WERI-Rb-1 (cell line): ENCODE measurements around the gene OR13J1.

Experiments used
- DNase-seq: peaks from one replicate; pipeline ENCODE4 v3.0.0-alpha.2; 2020
- H3K27ac ChIP-seq: fragments of 250-450 bp; sonication (Bioruptor Pico); 2 replicates; pipeline ENCODE4 v1.5.1; 2020; ENCODE audit warnings: mild to moderate bottlenecking, moderate library complexity
- H3K27me3 ChIP-seq: fragments of 250-450 bp; sonication (Bioruptor Pico); 2 replicates; pipeline ENCODE4 v1.5.1; 2021; ENCODE audit warnings: mild to moderate bottlenecking, low read depth, moderate library complexity; ENCODE audit not compliant: insufficient read depth, severe bottlenecking
- H3K36me3 ChIP-seq: fragments of 250-450 bp; sonication (Bioruptor Pico); 2 replicates; pipeline ENCODE4 v1.5.1; 2020; ENCODE audit warnings: mild to moderate bottlenecking, moderate library complexity
- H3K4me3 ChIP-seq: 2 replicates; pipeline ENCODE4 v1.5.1; 2011; ENCODE audit warnings: low read depth, mild to moderate bottlenecking, control low read depth, low read length
- H3K9me3 ChIP-seq: fragments of 250-450 bp; sonication (Bioruptor Pico); 2 replicates; pipeline ENCODE4 v1.5.1; 2021; ENCODE audit warnings: mild to moderate bottlenecking, moderate library complexity; ENCODE audit not compliant: severe bottlenecking
- TF ChIP-seq, protein P1 (sequence below): IDR thresholded peaks from 2 replicates; pipeline ENCODE4 v1.5.1; 2011; ENCODE audit warnings: low read depth, mild to moderate bottlenecking, control low read depth, inconsistent platforms, low read length

The OR13J1 gene

DNA sequence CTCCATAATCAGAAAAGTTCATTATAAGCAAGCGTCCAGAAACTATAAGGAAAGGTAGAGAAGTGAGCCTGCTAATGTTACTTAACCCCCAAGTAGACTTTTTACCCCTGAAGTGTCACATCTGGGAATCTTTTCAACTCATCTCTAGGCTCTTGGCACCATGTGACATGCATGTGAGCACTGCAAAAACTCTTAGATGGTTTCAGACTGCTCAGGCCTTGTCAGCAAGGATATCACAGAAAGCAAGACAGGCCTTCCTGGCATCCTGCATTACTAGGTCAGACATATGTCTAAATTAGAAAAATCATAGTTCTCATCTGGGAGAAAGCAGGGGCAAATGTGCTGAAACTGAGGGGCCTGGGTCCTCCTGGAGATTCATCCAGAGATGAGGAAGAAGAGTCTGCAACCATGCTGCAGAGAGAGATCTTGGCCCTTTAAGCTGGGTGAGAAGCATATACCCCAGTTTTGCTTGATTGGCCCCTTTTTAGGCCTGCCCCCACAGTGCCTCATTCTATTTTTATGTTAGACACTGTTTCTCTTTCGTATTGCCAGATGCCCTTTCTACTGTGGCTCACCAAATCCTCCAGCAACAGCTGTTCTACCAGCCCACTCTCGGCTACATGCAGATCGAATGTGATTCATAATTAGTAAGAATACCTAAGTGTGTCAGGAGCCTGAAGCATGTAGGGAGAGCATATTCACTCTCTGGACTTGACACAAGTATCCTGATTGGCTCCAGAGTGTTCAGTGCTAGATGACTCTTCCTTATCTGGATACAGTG lies 22.2 kb downstream of the OR13J1 start:
- Histone ChIP-seq H3K4me3 (no peak overlapping the region), H3K9me3 (no peaks in the 10 kb centered on the region), H3K27ac (no peak overlapping the region), H3K36me3 (no peaks in the 10 kb centered on the region), H3K27me3 (no peaks in the 10 kb centered on the region)
- TF ChIP-seq, protein P1, sequence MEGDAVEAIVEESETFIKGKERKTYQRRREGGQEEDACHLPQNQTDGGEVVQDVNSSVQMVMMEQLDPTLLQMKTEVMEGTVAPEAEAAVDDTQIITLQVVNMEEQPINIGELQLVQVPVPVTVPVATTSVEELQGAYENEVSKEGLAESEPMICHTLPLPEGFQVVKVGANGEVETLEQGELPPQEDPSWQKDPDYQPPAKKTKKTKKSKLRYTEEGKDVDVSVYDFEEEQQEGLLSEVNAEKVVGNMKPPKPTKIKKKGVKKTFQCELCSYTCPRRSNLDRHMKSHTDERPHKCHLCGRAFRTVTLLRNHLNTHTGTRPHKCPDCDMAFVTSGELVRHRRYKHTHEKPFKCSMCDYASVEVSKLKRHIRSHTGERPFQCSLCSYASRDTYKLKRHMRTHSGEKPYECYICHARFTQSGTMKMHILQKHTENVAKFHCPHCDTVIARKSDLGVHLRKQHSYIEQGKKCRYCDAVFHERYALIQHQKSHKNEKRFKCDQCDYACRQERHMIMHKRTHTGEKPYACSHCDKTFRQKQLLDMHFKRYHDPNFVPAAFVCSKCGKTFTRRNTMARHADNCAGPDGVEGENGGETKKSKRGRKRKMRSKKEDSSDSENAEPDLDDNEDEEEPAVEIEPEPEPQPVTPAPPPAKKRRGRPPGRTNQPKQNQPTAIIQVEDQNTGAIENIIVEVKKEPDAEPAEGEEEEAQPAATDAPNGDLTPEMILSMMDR: no peak
- no peak for DNase-seq

GRCh38 chr9:35845824-35846771 lies 24.1 kb downstream of the OR13J1 start:
- DNase-seq: no peak
- Histone ChIP-seq H3K27ac (no peak overlapping the region), H3K9me3 (no peaks in the 10 kb centered on the region), H3K27me3 (no peaks in the 10 kb centered on the region), H3K4me3 (no peak overlapping the region), H3K36me3 (no peaks in the 10 kb centered on the region)
- TF ChIP-seq, protein P1: no peak

DNA sequence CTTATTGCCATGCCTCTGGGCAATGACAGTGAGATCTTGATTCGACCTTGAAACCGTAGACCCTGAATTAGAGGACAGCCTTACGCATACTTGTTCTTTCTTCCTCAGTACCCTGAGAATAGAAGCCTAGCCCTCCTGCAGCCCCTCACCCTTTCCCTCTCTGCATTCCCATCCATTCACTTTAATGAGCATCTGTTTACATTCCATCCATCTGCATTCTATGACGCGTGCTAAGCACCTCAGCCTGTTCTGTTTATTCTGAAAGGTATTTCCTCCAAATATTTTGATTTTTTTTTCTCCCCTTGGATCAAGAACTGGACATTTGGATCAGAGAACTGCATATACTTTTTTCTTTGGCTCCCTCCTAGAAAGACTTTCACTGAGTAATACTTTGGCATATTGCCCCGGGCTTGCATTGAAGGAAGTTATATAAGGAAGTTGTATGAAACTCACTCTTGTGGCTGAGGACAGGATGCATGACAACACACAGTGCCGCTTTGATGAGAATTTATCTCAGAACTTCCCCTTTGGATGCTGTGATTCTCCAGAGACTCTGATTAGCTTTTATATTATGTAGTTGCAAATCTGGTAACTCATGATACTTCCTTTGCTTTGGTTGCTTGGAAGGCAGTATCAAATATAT lies 25.5 kb downstream of the OR13J1 start:
- Histone ChIP-seq H3K9me3 (no peaks in the 10 kb centered on the region), H3K27me3 (no peaks in the 10 kb centered on the region), H3K36me3 (no peaks in the 10 kb centered on the region), H3K4me3 (no peak overlapping the region), H3K27ac (no peak overlapping the region)
- no peak for DNase-seq
- TF ChIP-seq, protein P1: no peak

DNA sequence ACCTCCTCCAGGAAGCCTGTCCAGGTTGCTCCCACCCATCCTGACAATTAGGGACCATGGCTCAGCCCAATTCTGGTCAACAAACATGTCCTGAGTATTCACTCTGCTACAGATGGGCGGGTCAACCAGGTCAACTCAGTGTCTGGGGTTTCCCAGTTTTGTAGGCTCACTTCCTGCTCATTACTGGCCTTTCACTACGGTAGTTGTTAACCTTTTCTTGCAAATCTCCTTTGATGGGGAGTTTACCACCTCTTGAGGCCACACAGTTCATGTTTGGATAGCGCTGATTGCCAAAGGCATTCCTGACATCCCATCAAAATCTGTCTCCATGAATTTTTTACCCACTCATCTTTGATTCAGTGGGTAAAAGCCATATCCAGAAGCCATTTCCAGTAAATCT lies 27.4 kb downstream of the OR13J1 start:
- TF ChIP-seq, protein P1: no peak
- Histone ChIP-seq H3K4me3 (no peak overlapping the region), H3K27ac (no peak overlapping the region), H3K36me3 (no peaks in the 10 kb centered on the region), H3K27me3 (no peaks in the 10 kb centered on the region), H3K9me3 (no peaks in the 10 kb centered on the region)
- no peak for DNase-seq

GRCh38 chr9:35842020-35842745 lies 28.0 kb downstream of the OR13J1 start:
- no peak for DNase-seq
- Histone ChIP-seq H3K4me3 (no peak overlapping the region), H3K36me3 (no peaks in the 10 kb centered on the region), H3K9me3 (no peaks in the 10 kb centered on the region), H3K27me3 (no peaks in the 10 kb centered on the region), H3K27ac (no peak overlapping the region)
- TF ChIP-seq, protein P1: no peak
